ENCODE results near the gene KIF14. TPM values are rescaled to one million over a fixed set of nuclear protein-coding genes. Genes with fewer than 3 reads are reported as not detected.

Gene KIF14
- total and polyA plus RNA-seq, 2 of the 4 experiments (the other 2 are of a cell fraction), result 2.3 to 4.7 TPM

- no peaks in the 10 kb centered on the region for H3K79me1 ChIP-seq (ENCODE audit: low read depth in 1 of 2, low read length in 2 of 2)
- no peak overlapping the region for H2BK15ac ChIP-seq (ENCODE audit: low read depth, low read length)
- H2BK120ac ChIP-seq (ENCODE audit: low read depth, low read length), result no peak overlapping the region
- no peak overlapping the region for H3K4ac ChIP-seq (ENCODE audit: low read depth, low read length)
- no peak overlapping the region for H3K27ac ChIP-seq (ENCODE audit: insufficient read depth, low read length)
- no peak overlapping the region for H3K56ac ChIP-seq (ENCODE audit: extremely low read depth, insufficient read depth, low read length)
- H4K20me1 ChIP-seq (ENCODE audit: insufficient read depth, low read length), result no peaks in the 10 kb centered on the region
- POLR2A ChIA-PET (ENCODE audit: unreplicated experiment), result interaction anchor here (0.6 kb wide), 1 partner anchor 45 kb away, joined by 7 read pairs; no protein-coding TSS in a partner anchor
- H2AK9ac ChIP-seq (replicated peaks; ENCODE audit: low read depth, low read length, poor library complexity), result no peak overlapping the region
- H3K4me3 ChIP-seq (ENCODE audit: insufficient read depth, low read depth, low read length), result no peak overlapping the region
- H3K4me2 ChIP-seq (ENCODE audit: low read depth, low read length), result no peak overlapping the region
- no peaks in the 10 kb centered on the region for H3K9me3 ChIP-seq (ENCODE audit: control insufficient read depth, insufficient read depth, low read length)
- H3K4me1 ChIP-seq (ENCODE audit: control insufficient read depth, insufficient read depth, low read length), result peaks cover 6% of the 10 kb centered on the region; the same call in 1 of the 2 replicates
- DNase-seq, result no peak
- no peak overlapping the region for H4K5ac ChIP-seq (ENCODE audit: low read depth, low read length)
- in situ Hi-C loops (cut with MboI; ENCODE audit: low sequenced_read_pairs), result no loop called here
- BruUV-seq (replicated peaks), result no TSS peak
- no peaks in the 10 kb centered on the region for H3K9me1 ChIP-seq (ENCODE audit: insufficient read depth, low read length)
- no peaks in the 10 kb centered on the region for H3K36me3 ChIP-seq (ENCODE audit: control insufficient read depth, insufficient read depth, low read length)
- intact Hi-C loops (cut with micrococcal nuclease), result no loop called here
- H3K14ac ChIP-seq (replicated peaks; ENCODE audit: low read depth, low read length), result no peak overlapping the region
- H4K8ac ChIP-seq (ENCODE audit: low read depth in 2 of 2, low read length in 2 of 2), result no peak overlapping the region
- TF ChIP-seq USF2 (IDR thresholded peaks at IDR 0.05; ENCODE audit: low read depth, low read length), result no peak
- TF ChIP-seq MAFK (IDR thresholded peaks at IDR 0.05; ENCODE audit: low read depth, low read length), result no peak
- TF ChIP-seq RAD21 (IDR thresholded peaks at IDR 0.05; ENCODE audit: low read length), result no peak
- TF ChIP-seq NFE2L2 (IDR thresholded peaks at IDR 0.05; ENCODE audit: low read depth, low read length), result no peak
- no peak for TF ChIP-seq RFX5 (IDR thresholded peaks at IDR 0.05; ENCODE audit: low read depth, low read length)
- TF ChIP-seq FOS (IDR thresholded peaks at IDR 0.05; ENCODE audit: low read depth, low read length), result no peak
- no peak for TF ChIP-seq CHD1 (IDR thresholded peaks at IDR 0.05; ENCODE audit: low read depth, low read length)
- no peak for TF ChIP-seq BHLHE40 (IDR thresholded peaks at IDR 0.05; ENCODE audit: low read depth, low read length)
- TF ChIP-seq ELK1 (IDR thresholded peaks at IDR 0.05; ENCODE audit: borderline replicate concordance, low read depth, low read length), result no peak
- TF ChIP-seq CEBPB (IDR thresholded peaks at IDR 0.05; ENCODE audit: low read depth, low read length), result no peak
- no peak for TF ChIP-seq MAZ (IDR thresholded peaks at IDR 0.05; ENCODE audit: borderline replicate concordance, low read depth, low read length)
- ATAC-seq (ENCODE audit: low read depth), result no peak
- peaks cover 4% of the 10 kb centered on the region for H3K27me3 ChIP-seq (ENCODE audit: control insufficient read depth, insufficient read depth, low read length)
- H2BK5ac ChIP-seq (ENCODE audit: low read depth, low read length, poor library complexity, severe bottlenecking), result no peak overlapping the region
- H2AFZ ChIP-seq (replicated peaks; ENCODE audit: low read length, poor library complexity), result no peak overlapping the region
- H3K23ac ChIP-seq (ENCODE audit: low read depth, low read length), result no peak overlapping the region
- no peak overlapping the region for H2BK20ac ChIP-seq (ENCODE audit: low read depth, low read length)
- H4K91ac ChIP-seq (ENCODE audit: insufficient read depth, low read depth, low read length), result no peak overlapping the region
- H2AK5ac ChIP-seq (ENCODE audit: low read depth, low read length), result no peak overlapping the region
- dilution Hi-C loops (cut with HindIII; ENCODE audit: low sequenced_read_pairs, unreplicated experiment), result no loop called here
- no peak overlapping the region for H3K9ac ChIP-seq (ENCODE audit: low read depth, low read length)
- WGBS, 2 experiments (ENCODE audit: extremely low coverage in 2 of 2, insufficient read length in 1 of 2), result 81% methylated on average over 3 of the region's 4 CpGs; no CpG with 5 or more reads in 1 of the 2 experiments
- no peak overlapping the region for H3K18ac ChIP-seq (ENCODE audit: low read depth, low read length)
- CTCF ChIA-PET, result no interaction called here
Observed at GRCh38 chr1:200527670-200528069, 92.9 kb downstream of the KIF14 start.

Data from IMR-90 (cell line).